HG02981 (cell line): ENCODE data around the gene ENPP1.
"Not testable (repeated sequence)": the region's sequence is repeated elsewhere in the genome, so short reads cannot be mapped to it uniquely, and the experiment has no call there.

ENCODE experiments used
- ATAC-seq: cut with Tn5 transposase; IDR thresholded peaks from one replicate; pipeline ENCODE4 v1.9.1; 2021; ENCODE audit warnings: mild to moderate bottlenecking, moderate library complexity; ENCODE audit not compliant: unreplicated experiment

The ENPP1 gene

DNA sequence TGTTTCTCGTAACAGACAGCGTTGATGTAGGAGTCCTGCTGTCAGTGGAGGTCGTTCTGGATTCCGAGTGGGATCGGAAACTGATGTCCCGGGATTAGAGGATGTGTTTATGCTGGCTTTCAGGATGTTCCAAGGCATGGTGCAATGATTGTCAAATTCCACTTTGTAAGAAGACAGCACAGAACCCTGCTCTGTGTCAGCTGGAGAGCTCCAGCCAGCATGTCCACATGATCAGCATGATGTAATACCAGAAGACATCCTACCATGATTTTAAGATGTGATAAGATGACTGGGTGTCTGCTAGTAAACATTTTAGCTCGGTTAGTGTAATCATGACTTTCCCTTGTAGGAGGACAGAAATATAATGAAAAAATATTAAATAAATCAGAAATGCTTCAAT is 20.3 kb downstream of the ENPP1 start:
- no peak for ATAC-seq

DNA sequence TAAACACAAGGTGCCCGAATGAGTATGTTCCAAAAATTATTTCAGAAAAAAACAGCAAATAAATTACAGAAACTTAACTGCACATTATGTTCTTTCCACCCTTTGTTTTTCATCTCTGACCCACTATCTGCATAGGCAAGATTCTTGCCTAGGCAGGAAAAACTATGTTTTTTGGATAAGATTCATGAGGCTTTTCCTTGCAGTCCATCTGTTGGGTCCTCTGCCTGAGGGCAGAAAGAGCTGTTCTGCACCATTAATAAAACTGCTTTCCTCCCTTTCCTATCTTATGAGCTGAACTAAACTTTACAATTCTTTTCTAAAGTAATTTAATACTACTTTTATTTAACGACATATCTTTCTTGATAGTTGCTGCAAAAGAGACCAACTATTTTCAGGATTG is 21.1 kb downstream of the ENPP1 start:
- ATAC-seq, result no peak

DNA sequence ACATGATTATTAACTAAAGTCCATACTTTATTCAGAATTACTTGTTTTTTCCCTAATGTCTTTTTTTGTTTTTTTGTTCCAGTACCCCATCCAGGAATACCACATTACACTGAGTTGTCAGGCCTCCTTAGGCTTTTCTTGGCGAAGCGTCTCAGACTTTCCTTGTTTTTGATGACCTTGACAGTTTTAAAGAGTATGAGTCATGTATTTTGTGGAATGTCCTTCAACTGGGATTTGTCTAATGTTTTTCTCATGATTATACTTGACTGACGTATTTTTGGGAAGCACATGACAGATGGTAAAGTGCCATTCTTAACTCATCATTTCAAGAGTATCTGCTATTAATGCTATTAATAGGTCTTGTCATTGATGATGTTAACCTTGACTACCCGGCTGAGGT is 23.6 kb downstream of the ENPP1 start:
- ATAC-seq, result no peak

DNA sequence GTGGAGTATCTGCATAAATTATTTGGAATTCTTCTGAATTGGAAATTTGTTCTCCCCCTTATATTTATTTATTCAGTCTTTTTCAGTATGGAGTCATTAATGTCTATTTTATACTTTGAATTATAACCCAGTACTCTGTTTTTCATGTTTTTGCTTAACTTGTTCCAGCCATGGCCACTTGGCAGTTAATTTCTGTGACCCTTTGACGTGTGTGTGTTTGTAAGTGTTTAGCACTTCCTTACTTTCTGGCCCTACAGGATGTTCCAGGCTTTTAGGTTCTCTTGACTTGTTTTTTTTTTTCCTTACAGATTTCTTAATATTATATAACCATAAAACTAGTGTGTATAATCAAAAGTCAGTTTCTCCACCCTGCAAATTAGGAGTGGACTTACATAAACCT is 24.1 kb downstream of the ENPP1 start:
- no peak for ATAC-seq

DNA sequence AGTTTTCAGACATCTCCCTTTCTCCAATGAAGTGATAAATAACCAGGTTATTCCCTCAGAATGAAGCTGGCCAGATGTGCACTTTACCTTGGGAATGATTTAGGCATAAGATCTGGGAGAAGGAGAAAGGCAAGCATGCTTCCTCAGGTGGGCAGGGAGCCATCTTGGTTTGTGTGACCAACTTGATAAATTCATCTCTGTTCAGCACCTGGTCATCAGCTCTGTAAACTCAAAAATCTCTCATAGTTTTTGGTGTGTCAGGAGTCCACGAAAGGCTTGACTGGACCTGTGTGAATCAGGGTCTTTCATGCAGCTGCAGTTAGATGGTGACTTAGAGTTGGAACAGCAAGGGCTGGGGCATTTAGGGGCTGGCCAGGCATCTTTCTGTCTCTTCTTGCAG is 24.5 kb downstream of the ENPP1 start:
- ATAC-seq, result no peak

DNA sequence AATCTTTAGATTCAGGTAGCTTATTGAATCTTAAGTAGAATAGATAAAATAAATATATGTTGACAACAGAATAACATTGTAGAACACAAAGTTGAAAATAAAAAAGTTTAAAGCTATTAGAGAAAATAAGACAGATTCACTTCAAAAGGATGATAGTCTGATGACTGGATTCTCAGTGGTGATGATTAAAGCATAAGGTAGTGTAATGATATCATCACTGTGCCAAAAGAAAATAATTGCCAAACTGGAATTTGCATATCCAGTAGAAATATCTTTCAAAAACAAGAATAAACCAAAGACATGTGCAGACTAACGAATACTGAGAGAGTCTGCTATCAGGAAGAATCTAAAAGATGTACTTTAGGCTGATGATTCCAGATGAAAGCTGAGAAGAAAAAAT is 30.2 kb downstream of the ENPP1 start:
- no peak for ATAC-seq

DNA sequence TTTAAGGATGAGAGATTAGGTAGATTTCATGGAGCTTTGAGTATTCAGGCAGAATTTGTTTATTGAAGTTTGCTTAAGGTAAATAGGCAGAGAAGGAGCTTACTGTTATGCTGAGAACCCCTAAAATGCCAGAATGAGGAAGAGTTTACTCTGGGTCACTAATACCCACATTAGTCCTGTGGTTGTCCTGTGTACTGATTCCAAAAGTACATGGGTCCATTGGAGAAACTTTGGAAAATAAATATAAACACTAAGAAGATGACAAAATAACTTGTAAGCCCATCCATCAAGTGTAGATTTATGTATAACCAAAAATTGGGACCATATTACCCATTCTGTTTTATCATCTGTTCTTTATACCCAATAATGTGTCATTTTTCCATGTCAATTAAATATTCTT is 31.6 kb downstream of the ENPP1 start:
- ATAC-seq, result no peak

DNA sequence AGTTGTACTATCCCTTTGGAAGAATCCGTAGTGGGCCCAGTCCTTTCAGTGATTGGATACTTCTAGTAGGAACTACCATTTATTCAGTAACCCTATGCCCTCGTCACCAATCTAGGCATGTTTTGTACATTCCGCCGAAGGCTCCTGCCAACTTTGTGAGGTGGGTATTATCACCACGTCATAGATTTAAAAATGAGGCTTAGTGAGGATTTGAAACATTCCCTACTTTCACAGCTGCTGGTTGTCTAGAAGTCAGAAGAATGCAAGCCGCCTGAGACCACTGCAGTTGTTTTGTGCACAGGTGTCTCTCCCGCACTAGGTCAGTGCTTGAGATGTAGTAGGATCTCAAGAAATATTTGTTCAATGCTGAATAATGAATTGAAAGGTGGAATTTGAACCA is 32.6 kb downstream of the ENPP1 start:
- no peak for ATAC-seq

DNA sequence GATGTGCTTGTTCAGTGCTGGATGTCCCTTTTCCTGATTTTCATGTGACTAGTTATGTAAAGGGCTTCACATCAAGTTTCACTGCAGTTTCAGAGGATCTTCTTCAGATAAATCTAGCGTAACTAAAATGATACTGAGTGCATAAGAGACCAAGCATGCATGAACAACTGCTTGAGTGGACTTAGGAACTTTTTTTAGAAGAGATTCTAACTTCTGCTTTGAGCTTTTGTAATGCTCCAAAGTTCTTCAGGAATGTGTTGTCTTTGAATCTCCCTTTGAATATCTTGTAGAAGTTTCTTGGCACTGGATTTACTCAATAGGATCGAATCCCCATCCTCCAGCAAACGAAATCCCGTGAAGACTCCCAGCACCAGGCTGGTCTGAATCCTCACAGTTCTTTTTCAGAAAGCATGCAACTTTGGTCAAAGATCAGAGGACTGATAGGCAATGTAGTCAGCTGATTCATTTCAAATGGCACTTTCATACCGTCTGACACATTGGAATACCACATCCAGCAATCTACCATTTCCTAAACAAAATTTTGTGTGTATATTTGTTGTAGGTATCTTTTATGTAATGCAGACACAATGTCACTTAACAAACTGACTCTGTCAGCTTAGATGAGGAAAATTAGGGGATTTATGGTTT is 33.2 kb downstream of the ENPP1 start:
- ATAC-seq, result no peak

DNA sequence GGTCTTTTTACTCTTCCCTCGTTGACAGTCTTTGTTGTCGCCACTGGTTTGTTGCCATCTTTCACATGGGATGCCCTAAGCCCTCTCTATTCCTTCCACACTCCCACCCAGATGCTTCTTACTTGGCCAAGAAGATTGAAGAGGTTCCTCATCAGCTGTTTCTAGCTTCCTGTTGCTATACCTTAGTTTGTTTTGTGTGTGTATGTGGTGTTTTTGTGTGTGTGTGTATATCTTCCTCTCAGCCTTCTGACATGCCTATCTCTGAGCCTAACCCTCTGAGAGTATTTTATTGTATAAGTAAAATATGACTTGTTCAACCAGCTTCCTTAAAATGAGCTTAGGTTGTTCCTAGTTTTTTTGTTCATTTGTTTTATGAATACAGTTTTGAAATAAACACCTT is 35.9 kb downstream of the ENPP1 start:
- ATAC-seq, result no peak

DNA sequence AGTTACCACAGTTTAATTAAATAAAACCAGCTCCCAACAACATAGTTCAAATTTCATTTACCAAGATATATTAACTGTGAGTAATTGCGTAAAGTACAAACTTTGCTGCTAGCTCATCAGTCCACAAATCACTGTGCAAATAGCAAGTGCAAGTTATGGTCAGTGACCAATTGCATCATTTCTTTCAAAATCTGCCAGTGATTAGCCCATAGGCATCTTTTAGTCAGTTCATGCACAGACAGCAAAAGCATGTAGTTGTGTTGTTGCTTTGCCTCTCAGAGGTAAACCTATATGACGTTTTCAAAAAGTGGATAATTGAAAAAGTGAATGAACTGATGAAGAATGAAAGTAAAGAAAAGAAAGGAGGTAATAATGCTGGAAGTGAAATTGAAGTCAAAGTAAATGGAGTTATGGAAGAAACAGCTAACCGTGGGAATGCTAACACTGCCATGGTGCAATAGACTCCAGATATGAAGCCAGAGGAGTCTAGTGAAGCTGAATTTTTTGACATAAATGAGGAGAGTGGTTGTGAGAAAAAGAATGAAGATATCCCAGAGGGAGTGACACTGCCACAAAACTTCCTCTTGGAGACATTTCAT is 36.5 kb downstream of the ENPP1 start:
- no peak for ATAC-seq

DNA sequence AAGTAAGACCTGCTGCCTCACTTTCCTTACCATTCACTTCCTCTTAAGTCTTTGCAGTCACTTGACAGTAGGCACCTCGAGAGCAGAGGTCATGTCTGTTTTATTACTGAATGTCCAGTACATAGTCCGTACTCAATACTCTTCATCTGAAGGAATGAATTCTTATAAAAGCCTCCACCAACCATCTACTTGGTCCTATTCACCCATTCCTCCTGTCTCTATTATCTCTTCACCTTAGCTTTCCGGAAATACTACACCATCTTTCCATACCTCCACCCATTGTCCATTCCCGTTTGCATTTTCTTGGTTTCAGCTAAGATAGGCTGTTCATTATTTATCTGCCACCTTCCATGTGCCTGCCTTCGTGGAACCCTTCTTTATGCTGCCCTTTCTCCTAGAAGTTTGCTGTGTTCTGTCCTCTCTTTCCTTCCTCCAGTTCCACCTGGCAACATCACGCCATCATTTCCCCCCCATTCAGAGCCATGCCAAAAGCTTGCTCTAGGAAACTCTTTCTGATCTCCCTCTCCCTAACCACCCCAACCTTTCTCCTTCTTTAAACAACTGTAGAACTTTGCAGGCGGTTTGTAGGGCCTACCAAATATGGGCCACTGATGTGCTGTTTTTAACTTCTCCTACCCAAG is 38.3 kb downstream of the ENPP1 start:
- no peak for ATAC-seq

DNA sequence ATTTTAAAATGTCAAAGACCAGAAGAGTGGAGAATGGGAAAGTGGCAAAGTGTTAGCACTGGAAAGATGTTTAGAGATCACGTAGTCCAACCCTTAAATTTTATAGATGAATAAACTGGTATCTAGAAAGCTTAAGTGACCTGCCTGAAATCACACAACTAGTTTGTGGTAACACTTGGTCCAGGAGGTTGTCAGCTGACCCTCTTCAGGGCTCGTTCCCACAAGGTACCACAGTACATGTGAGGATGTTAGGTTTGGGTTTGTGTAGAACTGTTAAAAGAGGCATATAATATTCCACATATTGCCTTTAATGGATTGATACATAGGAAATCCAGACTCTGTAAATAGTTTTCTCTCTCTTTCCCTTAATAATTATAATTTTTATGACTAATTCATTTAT is 39.1 kb downstream of the ENPP1 start:
- ATAC-seq, result no peak

DNA sequence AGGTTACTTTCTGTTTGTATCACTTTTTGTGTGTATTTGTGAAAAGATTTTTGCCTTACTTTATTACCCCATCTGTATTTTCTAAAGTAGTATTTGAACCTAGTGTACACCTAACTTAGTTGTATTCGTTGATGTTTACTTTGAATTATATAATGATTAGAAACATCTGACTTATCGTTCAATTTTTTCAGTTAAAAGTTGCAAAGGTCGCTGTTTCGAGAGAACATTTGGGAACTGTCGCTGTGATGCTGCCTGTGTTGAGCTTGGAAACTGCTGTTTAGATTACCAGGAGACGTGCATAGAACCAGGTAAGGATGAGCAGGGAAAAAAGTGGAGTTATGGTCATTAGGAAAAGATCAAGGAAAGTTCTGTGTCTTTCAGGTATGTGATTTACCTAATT is 42.0 kb downstream of the ENPP1 start:
- ATAC-seq, result no peak

DNA sequence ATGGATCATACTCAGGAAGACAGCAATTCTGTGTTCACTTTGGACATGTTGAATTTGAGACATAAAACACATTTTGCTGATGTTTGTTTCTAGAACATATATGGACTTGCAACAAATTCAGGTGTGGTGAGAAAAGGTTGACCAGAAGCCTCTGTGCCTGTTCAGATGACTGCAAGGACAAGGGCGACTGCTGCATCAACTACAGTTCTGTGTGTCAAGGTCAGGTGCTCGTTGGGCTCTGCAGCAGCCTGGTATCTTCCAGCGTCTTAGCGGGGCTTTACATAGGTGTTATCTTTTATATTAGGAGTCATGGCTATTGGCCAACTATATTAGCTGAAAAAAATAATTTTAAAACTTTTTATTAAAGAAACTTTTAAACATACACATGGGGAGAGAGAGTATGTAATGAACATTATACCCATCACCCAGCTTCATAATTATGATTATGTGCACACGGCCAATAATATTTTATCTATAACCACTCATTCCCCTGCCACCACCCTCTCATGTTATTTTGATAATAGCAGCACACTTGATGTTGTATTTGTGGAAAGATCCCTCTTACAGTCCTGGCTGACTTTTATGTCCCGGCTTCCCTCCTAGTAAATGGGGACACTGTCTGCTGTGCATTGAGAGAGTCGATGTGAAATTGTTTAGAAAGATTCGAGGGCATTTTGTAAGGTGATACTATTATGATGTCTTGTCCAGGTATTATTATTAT is 43.4 kb downstream of the ENPP1 start:
- ATAC-seq, result no peak

DNA sequence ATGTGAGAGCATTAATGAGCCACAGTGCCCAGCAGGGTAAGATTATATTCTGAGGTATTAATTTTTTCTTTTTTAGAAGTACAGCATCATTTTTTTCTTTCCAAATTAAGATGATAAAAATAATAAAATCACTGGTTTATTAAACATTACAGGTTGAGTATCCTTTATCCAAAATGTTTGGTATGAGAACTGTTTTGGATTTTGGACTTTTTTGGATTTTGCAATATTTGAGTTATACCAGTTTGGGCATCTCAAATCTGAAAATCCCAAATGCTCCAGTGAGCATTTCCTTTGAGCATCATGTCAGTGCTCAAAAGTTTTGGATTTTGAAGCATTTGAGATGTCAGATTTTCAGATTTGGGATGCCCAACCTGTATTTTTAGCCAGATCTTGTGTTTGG is 44.4 kb downstream of the ENPP1 start:
- ATAC-seq, result no peak

DNA sequence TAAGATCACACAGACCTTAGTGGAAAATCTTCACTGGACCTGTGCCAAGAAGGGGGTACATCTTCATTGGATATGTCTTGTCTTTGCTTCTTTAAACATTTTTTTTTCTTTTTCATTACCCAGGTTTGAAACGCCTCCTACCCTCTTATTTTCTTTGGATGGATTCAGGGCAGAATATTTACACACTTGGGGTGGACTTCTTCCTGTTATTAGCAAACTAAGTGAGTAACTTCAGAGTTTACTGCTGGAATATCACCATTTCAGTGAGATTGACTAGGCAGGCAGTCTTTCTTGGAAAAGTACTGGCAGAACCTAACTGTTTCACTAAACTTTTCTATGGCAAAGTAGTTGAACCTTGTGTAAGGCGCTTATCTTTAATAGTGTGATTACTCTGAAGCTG is 47.0 kb downstream of the ENPP1 start:
- ATAC-seq, result no peak

DNA sequence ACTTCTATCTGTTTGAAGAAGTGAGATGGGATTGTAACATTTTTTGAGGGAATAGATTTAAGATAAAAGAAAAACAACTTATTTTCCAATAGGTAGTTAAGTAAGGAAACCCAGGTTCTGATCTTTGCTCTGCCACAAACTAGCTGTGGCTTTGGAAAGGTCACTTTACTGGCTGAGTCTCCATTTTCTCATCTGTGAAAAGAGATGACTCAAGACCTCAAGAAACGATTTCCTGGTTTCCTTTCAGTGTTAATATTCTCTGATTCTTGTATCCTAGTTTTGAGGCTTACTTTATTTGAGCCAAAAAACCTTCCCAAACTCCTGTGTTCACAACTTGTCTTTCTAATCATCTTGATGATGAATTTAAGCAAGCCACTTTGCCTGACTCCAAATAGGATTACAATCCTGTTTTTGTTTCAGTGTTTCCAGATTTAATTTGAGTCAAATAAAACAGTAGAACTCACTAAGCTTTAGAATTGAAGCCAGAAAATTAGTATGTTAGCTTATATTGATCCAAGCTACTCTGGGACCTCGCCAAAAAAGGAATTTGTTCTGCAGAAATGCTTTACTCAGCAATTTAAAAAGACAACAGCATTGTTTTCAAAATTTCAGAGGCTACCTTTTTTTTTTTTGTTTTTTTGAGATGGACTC is 51.1 kb downstream of the ENPP1 start:
- ATAC-seq, result no peak

DNA sequence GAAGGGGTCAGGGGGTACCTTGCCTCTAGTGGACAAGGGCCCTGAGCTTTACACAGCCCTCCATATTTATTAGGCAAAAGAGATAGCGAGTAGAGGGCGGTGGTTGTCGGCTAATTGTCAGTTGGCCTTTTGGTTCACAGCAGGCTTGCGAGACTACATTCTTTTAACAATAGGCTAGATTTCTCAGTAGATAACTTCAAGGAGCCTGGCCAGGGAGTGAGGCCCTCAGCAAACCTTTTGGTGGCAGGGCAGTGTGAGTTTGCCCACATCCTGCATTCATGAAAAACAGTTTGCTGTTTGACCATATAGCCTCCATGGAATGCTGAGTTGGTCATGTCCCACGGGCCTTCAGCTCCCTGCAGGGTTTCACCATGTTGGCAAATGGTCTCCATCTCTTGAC is 51.8 kb downstream of the ENPP1 start:
- not testable (repeated sequence) for ATAC-seq

DNA sequence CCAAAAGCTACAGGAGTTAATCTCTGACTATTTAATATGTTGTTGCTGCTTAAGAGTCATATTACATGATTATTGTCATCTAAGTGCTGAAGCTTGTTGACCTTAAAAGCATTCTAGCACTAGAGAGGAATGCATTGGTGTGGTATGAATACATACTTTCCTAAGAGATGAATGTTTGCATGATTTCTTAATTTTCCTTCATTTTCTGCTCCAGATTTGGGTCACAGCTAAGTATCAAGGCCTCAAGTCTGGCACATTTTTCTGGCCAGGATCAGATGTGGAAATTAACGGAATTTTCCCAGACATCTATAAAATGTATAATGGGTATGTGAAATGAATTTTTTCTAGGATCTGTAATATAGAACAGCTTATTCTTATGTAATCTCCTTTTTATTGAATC is 53.6 kb downstream of the ENPP1 start:
- no peak for ATAC-seq

DNA sequence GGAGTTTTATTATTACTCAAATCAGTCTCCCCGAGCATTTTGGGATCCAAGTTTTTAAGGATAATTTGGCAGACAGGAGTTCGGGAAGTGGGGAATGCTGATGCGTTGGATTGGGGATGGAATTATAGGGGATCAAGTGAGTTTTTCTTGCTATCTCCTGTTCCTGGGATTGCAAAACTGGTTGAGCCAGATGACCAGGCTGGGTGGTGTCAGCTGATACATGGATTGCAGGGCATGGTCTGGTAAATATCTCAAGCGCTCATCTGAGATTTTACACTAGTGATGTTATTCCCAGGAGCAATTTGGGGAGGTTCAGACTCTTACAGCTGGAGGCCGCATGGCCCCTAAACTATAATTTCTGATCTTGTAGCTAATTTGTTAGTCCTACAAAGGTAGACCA is 54.7 kb downstream of the ENPP1 start:
- no peak for ATAC-seq

DNA sequence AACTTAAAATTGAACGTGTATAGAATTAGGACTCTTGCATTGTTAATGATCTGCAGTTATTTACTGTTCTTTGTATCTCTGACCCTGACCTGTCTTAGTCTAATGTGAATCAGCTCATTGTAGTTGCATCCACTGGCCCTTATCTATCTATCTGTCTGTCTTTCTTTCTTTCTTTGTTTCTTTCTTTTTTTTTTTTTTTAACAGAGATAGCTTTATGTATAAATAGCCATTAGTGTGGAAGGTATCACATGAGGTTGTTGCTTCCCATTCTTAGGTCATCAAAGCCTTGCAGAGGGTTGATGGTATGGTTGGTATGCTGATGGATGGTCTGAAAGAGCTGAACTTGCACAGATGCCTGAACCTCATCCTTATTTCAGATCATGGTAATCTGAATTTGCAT is 59.9 kb downstream of the ENPP1 start:
- no peak for ATAC-seq
